GM23338 (cell line): ENCODE measurements around the gene PRRX1. TPM values are rescaled to one million over a fixed set of nuclear protein-coding genes. Genes with fewer than 3 reads are reported as not detected.

Source experiments
- ATAC-seq: fragments of 200-7000 bp; cut with Tn5 transposase; 3 replicates; pipeline ENCODE4 v1.9.1; 2020
- DNase-seq: peaks from one replicate; pipeline ENCODE4 v3.0.0-alpha.2; 2015; ENCODE audit warnings: low spot score
- H2AFZ ChIP-seq: fragments of 200-600 bp; sonication (generic); 2 replicates; pipeline ENCODE4 v1.8.0; 2016; ENCODE audit warnings: antibody characterized with exemption, mild to moderate bottlenecking, moderate library complexity
- H3F3A ChIP-seq: fragments of 200-600 bp; sonication (generic); replicated peaks from 2 replicates; pipeline ENCODE4 v1.8.0; 2017; ENCODE audit warnings: antibody characterized with exemption, mixed run types, low read depth
- H3K27ac ChIP-seq: fragments of 200-600 bp; sonication (generic); 2 replicates; pipeline ENCODE4 v1.6.1; 2016; ENCODE audit warnings: low read depth
- H3K27me3 ChIP-seq: fragments of 200-600 bp; sonication (generic); 2 replicates; pipeline ENCODE4 v1.8.0; 2016; ENCODE audit warnings: mild to moderate bottlenecking, mixed run types, moderate library complexity; ENCODE audit not compliant: insufficient read depth
- H3K36me3 ChIP-seq: fragments of 200-600 bp; sonication (generic); 2 replicates; pipeline ENCODE4 v1.8.0; 2016; ENCODE audit warnings: mild to moderate bottlenecking; ENCODE audit not compliant: insufficient read depth
- H3K4me1 ChIP-seq: fragments of 200-600 bp; sonication (generic); 2 replicates; pipeline ENCODE4 v1.8.0; 2016; ENCODE audit warnings: mild to moderate bottlenecking, moderate library complexity; ENCODE audit not compliant: insufficient read depth
- H3K4me2 ChIP-seq: fragments of 200-600 bp; sonication (generic); 2 replicates; pipeline ENCODE4 v1.7.1; 2017; ENCODE audit warnings: mixed run types
- H3K4me3 ChIP-seq: fragments of 200-600 bp; sonication (generic); 2 replicates; pipeline ENCODE4 v1.6.1; 2016; ENCODE audit warnings: mixed run types
- H3K79me2 ChIP-seq: fragments of 200-600 bp; sonication (generic); replicated peaks from 2 replicates; pipeline ENCODE4 v1.8.0; 2017; ENCODE audit warnings: mild to moderate bottlenecking; ENCODE audit not compliant: insufficient read depth
- H3K9me2 ChIP-seq: fragments of 200-600 bp; sonication (generic); 2 replicates; pipeline ENCODE4 v1.8.0; 2017; ENCODE audit not compliant: insufficient read depth
- H4K20me1 ChIP-seq: fragments of 200-600 bp; sonication (generic); replicated peaks from 2 replicates; pipeline ENCODE4 v1.8.0; 2017; ENCODE audit warnings: mild to moderate bottlenecking; ENCODE audit not compliant: insufficient read depth
- H3K27ac Mint-ChIP-seq: 2 replicates; pipeline ENCODE4 v1.8.0; 2020; ENCODE audit warnings: inconsistent platforms, mild to moderate bottlenecking, moderate library complexity, mixed read lengths
- H3K27me3 Mint-ChIP-seq: 3 replicates; pipeline ENCODE4 v1.8.0; 2022; ENCODE audit warnings: low read depth, mild to moderate bottlenecking, moderate library complexity, mixed read lengths, inconsistent platforms; ENCODE audit not compliant: insufficient read depth, poor library complexity
- H3K36me3 Mint-ChIP-seq: 3 replicates; pipeline ENCODE4 v1.8.0; 2021; ENCODE audit warnings: low read depth, mild to moderate bottlenecking, inconsistent platforms, moderate library complexity, mixed read lengths
- H3K4me1 Mint-ChIP-seq: 3 replicates; pipeline ENCODE4 v1.8.0; 2020; ENCODE audit warnings: mild to moderate bottlenecking, inconsistent platforms, mixed read lengths
- H3K4me3 Mint-ChIP-seq: 3 replicates; pipeline ENCODE4 v1.8.0; 2021; ENCODE audit warnings: moderate library complexity, mild to moderate bottlenecking, inconsistent platforms, mixed read lengths
- H3K9me3 Mint-ChIP-seq: 3 replicates; pipeline ENCODE4 v1.8.0; 2020; ENCODE audit warnings: moderate library complexity, mild to moderate bottlenecking, inconsistent platforms, mixed read lengths
- EZH2 ChIP-seq: fragments of 200-600 bp; sonication (generic); IDR thresholded peaks from one replicate; pipeline ENCODE4 v1.8.0; 2017; ENCODE audit warnings: antibody characterized with exemption, mild to moderate bottlenecking, low read depth; ENCODE audit not compliant: unreplicated experiment
- JUNB ChIP-seq: IDR thresholded peaks from one replicate; pipeline ENCODE4 v1.6.1; 2016; ENCODE audit warnings: antibody characterized with exemption; ENCODE audit not compliant: unreplicated experiment
- STAT1 ChIP-seq: IDR thresholded peaks from one replicate; pipeline ENCODE4 v1.6.1; 2016; ENCODE audit warnings: antibody characterized with exemption; ENCODE audit not compliant: unreplicated experiment
- ZNF114 ChIP-seq: fragments of 250-450 bp; sonication (Bioruptor Pico); IDR thresholded peaks from 2 replicates; pipeline ENCODE4 v1.5.0; 2020; ENCODE audit warnings: mild to moderate bottlenecking, moderate library complexity
- ZNF331 ChIP-seq: fragments of 250-450 bp; sonication (Bioruptor Pico); IDR thresholded peaks from 2 replicates; pipeline ENCODE4 v1.5.0; 2020; ENCODE audit warnings: low read depth, mild to moderate bottlenecking, moderate library complexity
- polyA plus RNA-seq: library from polyadenylated mRNA; unstranded; fragments of >200 nt; fragmentation: Nextera tagmentation; extraction: Ambion mirVana; gene quantifications from 2 replicates; pipeline ENCODE4 v1.2.1, GENCODE V29; 2016
- total RNA-seq: library from RNA; depleted of rRNA; stranded (reverse); fragments of >200 nt; shearing (Covaris generic); gene quantifications from 2 replicates; pipeline ENCODE4 v1.2.3, GENCODE V29; 2014
- TF ChIP-seq, protein P1 (sequence below), 2 experiments: fragments of 200-600 bp in 1 of 2; sonication (generic) in 1 of 2; conservative IDR thresholded peaks; 2 replicates each; pipeline versions ENCODE4 v1.5.1 to v1.6.1; 2016 to 2017; ENCODE audit warnings: antibody characterized with exemption in 2 of 2, low read depth in 2 of 2, mild to moderate bottlenecking in 2 of 2, moderate library complexity in 1 of 2
- TF ChIP-seq, protein P2 (sequence below): fragments of 250-450 bp; sonication (Bioruptor Pico); IDR thresholded peaks from 2 replicates; pipeline ENCODE4 v1.5.0; 2020; ENCODE audit warnings: mild to moderate bottlenecking, moderate library complexity
- TF ChIP-seq, protein P3 (sequence below): IDR thresholded peaks from 2 replicates; pipeline ENCODE4 v1.6.1; 2016; ENCODE audit warnings: antibody characterized with exemption
- TF ChIP-seq, protein P4 (sequence below): IDR thresholded peaks from one replicate; pipeline ENCODE4 v1.6.1; 2018; ENCODE audit warnings: antibody characterized with exemption; ENCODE audit not compliant: unreplicated experiment

Gene PRRX1
- total and polyA plus RNA-seq, 2 experiments from 2014 or later, result 0.58 TPM; not detected in 1

DNA sequence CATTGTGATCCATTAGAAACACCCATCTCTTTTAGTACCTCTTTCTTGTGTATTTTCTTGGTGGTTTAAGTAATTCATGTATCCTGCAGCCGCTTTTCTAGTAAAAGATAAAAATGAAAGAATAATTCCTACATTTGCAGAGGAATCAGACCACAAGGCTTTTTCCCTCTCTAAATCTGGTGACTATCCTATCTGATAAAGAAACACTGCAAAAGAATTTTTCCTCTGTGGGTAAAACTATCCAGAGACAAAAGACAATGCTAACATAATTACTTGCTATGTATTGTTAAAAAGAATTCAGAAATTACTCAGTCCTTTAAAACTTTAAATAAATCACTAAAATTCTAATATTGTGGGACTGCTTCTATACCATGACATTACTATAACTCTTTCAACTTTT lies 51.0 kb downstream of the PRRX1 start:
- no peaks in the 10 kb centered on the region for H4K20me1 ChIP-seq
- H3K4me2 ChIP-seq, result no peak overlapping the region
- no peaks in the 10 kb centered on the region for H3K4me1 ChIP-seq
- no peaks in the 10 kb centered on the region for H3K36me3 ChIP-seq
- H3K4me3 ChIP-seq, result no peak overlapping the region
- Mint-ChIP-seq H3K27me3 (peaks cover 2% of the 10 kb centered on the region), H3K36me3 (no peaks in the 10 kb centered on the region), H3K4me3 (no peak overlapping the region), H3K27ac (no peak overlapping the region), H3K9me3 (no peaks in the 10 kb centered on the region), H3K4me1 (no peaks in the 10 kb centered on the region)
- H3F3A ChIP-seq, result no peaks in the 10 kb centered on the region
- no peaks in the 10 kb centered on the region for H3K79me2 ChIP-seq
- TF ChIP-seq JUNB (no peak), ZNF114 (CRISPR knock-in tag) (no peak)
- ATAC-seq (no peak), DNase-seq (no peak)
- H2AFZ ChIP-seq, result no peak overlapping the region
- 0 out of 2 replicates have a peak, but pooled peaks cover 6% of the 10 kb centered on the region for H3K9me2 ChIP-seq
- H3K27ac ChIP-seq, result no peak overlapping the region
- no peaks in the 10 kb centered on the region for H3K27me3 ChIP-seq

DNA sequence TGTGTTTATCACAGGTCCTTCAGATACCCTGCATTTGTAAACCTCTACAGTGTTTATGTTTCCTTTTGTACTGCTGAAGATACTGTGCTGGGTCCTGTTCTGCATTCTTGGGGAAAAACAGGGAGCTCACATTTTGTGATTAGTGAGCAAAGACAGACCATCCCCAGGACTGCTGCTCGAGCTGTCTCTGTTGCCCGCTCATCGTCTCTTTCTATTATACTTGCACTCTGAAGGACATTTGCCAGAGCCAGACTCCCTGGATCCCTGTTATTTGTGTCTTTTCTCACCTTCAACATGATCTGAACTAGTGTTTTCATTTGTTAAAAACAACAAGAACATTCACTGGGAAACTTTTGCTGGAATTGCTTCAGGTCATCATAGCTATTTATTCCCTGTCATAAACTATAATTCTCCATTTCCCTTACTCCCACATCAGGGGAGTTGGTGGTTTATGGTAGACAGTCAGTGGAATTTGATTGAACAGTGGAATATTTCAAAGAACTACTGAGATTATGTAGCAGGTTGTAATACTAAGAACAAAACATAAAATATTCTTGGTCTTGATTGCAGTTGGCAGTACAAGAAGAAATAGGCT lies 53.0 kb downstream of the PRRX1 start:
- peaks cover 2% of the 10 kb centered on the region for H3K27me3 Mint-ChIP-seq
- no peaks in the 10 kb centered on the region for H3K36me3 Mint-ChIP-seq
- no peaks in the 10 kb centered on the region for H3K4me1 Mint-ChIP-seq
- no peak overlapping the region for H3K4me3 ChIP-seq
- no peaks in the 10 kb centered on the region for H3K27me3 ChIP-seq
- no peaks in the 10 kb centered on the region for H3K4me1 ChIP-seq
- no peak overlapping the region for H3K4me3 Mint-ChIP-seq
- ATAC-seq (no peak), DNase-seq (no peak)
- H3K27ac Mint-ChIP-seq, result no peak overlapping the region
- H3K79me2 ChIP-seq, result no peaks in the 10 kb centered on the region
- no peak overlapping the region for H3K4me2 ChIP-seq
- no peak overlapping the region for H2AFZ ChIP-seq
- H4K20me1 ChIP-seq, result no peaks in the 10 kb centered on the region
- H3K36me3 ChIP-seq, result no peaks in the 10 kb centered on the region
- H3K27ac ChIP-seq, result no peak overlapping the region
- H3K9me3 Mint-ChIP-seq, result no peaks in the 10 kb centered on the region
- H3F3A ChIP-seq, result no peaks in the 10 kb centered on the region
- 0 out of 2 replicates have a peak, but pooled peaks cover 6% of the 10 kb centered on the region for H3K9me2 ChIP-seq
- no peak for TF ChIP-seq JUNB
- TF ChIP-seq, protein P1, sequence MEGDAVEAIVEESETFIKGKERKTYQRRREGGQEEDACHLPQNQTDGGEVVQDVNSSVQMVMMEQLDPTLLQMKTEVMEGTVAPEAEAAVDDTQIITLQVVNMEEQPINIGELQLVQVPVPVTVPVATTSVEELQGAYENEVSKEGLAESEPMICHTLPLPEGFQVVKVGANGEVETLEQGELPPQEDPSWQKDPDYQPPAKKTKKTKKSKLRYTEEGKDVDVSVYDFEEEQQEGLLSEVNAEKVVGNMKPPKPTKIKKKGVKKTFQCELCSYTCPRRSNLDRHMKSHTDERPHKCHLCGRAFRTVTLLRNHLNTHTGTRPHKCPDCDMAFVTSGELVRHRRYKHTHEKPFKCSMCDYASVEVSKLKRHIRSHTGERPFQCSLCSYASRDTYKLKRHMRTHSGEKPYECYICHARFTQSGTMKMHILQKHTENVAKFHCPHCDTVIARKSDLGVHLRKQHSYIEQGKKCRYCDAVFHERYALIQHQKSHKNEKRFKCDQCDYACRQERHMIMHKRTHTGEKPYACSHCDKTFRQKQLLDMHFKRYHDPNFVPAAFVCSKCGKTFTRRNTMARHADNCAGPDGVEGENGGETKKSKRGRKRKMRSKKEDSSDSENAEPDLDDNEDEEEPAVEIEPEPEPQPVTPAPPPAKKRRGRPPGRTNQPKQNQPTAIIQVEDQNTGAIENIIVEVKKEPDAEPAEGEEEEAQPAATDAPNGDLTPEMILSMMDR (conservative IDR thresholded peaks at IDR 0.05; ENCODE audit: low read depth in 2 of 2), result no peak
- TF ChIP-seq, protein P2, sequence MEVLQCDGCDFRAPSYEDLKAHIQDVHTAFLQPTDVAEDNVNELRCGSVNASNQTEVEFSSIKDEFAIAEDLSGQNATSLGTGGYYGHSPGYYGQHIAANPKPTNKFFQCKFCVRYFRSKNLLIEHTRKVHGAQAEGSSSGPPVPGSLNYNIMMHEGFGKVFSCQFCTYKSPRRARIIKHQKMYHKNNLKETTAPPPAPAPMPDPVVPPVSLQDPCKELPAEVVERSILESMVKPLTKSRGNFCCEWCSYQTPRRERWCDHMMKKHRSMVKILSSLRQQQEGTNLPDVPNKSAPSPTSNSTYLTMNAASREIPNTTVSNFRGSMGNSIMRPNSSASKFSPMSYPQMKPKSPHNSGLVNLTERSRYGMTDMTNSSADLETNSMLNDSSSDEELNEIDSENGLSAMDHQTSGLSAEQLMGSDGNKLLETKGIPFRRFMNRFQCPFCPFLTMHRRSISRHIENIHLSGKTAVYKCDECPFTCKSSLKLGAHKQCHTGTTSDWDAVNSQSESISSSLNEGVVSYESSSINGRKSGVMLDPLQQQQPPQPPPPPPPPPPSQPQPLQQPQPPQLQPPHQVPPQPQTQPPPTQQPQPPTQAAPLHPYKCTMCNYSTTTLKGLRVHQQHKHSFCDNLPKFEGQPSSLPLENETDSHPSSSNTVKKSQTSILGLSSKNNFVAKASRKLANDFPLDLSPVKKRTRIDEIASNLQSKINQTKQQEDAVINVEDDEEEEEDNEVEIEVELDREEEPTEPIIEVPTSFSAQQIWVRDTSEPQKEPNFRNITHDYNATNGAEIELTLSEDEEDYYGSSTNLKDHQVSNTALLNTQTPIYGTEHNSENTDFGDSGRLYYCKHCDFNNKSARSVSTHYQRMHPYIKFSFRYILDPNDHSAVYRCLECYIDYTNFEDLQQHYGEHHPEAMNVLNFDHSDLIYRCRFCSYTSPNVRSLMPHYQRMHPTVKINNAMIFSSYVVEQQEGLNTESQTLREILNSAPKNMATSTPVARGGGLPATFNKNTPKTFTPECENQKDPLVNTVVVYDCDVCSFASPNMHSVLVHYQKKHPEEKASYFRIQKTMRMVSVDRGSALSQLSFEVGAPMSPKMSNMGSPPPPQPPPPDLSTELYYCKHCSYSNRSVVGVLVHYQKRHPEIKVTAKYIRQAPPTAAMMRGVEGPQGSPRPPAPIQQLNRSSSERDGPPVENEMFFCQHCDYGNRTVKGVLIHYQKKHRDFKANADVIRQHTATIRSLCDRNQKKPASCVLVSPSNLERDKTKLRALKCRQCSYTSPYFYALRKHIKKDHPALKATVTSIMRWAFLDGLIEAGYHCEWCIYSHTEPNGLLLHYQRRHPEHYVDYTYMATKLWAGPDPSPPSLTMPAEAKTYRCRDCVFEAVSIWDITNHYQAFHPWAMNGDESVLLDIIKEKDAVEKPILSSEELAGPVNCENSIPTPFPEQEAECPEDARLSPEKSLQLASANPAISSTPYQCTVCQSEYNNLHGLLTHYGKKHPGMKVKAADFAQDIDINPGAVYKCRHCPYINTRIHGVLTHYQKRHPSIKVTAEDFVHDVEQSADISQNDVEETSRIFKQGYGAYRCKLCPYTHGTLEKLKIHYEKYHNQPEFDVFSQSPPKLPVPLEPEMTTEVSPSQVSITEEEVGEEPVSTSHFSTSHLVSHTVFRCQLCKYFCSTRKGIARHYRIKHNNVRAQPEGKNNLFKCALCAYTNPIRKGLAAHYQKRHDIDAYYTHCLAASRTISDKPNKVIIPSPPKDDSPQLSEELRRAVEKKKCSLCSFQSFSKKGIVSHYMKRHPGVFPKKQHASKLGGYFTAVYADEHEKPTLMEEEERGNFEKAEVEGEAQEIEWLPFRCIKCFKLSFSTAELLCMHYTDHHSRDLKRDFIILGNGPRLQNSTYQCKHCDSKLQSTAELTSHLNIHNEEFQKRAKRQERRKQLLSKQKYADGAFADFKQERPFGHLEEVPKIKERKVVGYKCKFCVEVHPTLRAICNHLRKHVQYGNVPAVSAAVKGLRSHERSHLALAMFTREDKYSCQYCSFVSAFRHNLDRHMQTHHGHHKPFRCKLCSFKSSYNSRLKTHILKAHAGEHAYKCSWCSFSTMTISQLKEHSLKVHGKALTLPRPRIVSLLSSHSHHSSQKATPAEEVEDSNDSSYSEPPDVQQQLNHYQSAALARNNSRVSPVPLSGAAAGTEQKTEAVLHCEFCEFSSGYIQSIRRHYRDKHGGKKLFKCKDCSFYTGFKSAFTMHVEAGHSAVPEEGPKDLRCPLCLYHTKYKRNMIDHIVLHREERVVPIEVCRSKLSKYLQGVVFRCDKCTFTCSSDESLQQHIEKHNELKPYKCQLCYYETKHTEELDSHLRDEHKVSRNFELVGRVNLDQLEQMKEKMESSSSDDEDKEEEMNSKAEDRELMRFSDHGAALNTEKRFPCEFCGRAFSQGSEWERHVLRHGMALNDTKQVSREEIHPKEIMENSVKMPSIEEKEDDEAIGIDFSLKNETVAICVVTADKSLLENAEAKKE (CRISPR knock-in tag), result no peak
- TF ChIP-seq ZNF331, result no peak
- no peak for TF ChIP-seq EZH2
- no peak for TF ChIP-seq STAT1
- TF ChIP-seq, protein P3, sequence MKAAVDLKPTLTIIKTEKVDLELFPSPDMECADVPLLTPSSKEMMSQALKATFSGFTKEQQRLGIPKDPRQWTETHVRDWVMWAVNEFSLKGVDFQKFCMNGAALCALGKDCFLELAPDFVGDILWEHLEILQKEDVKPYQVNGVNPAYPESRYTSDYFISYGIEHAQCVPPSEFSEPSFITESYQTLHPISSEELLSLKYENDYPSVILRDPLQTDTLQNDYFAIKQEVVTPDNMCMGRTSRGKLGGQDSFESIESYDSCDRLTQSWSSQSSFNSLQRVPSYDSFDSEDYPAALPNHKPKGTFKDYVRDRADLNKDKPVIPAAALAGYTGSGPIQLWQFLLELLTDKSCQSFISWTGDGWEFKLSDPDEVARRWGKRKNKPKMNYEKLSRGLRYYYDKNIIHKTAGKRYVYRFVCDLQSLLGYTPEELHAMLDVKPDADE, result no peak
- TF ChIP-seq, protein P4, sequence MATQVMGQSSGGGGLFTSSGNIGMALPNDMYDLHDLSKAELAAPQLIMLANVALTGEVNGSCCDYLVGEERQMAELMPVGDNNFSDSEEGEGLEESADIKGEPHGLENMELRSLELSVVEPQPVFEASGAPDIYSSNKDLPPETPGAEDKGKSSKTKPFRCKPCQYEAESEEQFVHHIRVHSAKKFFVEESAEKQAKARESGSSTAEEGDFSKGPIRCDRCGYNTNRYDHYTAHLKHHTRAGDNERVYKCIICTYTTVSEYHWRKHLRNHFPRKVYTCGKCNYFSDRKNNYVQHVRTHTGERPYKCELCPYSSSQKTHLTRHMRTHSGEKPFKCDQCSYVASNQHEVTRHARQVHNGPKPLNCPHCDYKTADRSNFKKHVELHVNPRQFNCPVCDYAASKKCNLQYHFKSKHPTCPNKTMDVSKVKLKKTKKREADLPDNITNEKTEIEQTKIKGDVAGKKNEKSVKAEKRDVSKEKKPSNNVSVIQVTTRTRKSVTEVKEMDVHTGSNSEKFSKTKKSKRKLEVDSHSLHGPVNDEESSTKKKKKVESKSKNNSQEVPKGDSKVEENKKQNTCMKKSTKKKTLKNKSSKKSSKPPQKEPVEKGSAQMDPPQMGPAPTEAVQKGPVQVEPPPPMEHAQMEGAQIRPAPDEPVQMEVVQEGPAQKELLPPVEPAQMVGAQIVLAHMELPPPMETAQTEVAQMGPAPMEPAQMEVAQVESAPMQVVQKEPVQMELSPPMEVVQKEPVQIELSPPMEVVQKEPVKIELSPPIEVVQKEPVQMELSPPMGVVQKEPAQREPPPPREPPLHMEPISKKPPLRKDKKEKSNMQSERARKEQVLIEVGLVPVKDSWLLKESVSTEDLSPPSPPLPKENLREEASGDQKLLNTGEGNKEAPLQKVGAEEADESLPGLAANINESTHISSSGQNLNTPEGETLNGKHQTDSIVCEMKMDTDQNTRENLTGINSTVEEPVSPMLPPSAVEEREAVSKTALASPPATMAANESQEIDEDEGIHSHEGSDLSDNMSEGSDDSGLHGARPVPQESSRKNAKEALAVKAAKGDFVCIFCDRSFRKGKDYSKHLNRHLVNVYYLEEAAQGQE, result no peak
